NCI-H345 (cell line): ENCODE data around the gene MLF1.

ENCODE experiments used
- DNase-seq: peaks from one replicate; lab custom pipeline; 2025; lab: John Stamatoyannopoulos, UW

MLF1 gene

DNA sequence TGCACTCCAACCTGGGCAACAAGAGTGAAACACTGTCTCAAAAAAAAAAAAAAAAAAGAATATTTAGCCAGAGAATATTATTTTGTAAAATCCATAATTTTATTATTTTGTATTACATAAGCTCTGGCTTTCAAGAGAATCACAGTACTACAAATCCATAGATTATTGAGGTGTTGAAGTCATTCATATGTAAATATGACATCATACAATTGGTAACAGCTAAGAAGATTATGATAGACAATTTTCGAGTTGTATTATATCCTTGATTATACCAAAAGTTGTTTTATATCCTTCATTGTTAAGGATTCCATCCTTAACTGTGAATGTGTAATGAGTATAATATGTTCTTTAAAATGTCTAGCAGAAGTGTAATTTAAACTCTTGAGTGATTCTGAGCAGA, 3.7 kb downstream of the MLF1 start:
- DNase-seq, result no peak

DNA sequence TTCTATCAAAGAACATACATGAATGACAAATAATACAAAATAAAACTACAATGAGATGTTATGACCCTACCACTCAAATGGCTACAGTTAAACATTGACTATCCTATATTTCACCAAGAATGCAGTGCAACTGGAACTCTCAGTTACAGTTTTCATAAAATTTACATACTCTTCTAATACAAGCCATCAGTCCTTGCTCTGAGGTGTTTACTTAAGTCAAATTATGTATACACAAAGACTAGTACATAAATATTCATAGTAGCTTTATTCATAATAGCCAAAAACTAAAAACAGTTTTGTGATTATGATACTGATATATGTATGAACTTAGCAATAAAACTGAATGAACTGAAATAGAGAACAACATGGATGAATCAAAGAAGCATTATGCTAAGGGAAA, 19.2 kb downstream of the MLF1 start:
- DNase-seq, result no peak

DNA sequence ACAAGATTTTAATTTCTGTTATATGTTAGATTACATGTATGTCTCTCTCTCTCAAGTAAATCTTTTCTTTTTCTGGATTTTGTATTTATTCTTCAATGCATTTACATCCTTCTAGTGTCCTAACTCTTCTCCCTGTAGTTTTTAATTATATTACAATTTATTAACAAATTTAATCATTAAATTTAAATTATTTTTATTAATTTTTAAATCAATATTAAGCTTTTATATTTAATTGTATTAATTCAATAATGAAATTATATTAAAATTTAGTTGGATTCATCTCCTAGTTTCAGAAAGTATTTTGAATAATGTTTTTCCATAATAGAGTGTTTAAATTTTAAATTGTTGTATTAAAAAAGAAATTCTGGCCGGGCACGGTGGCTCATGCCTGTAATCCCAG, 29.8 kb downstream of the MLF1 start:
- DNase-seq, result no peak

DNA sequence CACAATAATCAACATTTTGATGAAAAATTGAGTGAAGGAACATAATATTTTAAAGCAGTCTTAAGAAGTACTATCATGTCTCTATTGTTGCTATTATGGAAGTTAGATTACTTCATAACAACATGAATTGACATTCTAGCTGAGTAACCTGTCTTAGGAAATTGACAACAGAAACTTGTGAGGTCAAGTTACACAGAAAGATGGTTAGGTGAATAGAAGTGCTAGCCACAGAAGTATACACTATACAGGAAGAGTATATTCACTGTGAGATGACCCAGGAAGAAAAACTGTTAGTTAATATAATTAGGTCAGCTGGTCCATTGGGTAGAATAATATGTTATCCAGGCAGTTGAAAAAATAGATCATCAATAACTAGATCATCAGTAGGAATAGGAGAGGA, 31.2 kb downstream of the MLF1 start:
- DNase-seq, result no peak

DNA sequence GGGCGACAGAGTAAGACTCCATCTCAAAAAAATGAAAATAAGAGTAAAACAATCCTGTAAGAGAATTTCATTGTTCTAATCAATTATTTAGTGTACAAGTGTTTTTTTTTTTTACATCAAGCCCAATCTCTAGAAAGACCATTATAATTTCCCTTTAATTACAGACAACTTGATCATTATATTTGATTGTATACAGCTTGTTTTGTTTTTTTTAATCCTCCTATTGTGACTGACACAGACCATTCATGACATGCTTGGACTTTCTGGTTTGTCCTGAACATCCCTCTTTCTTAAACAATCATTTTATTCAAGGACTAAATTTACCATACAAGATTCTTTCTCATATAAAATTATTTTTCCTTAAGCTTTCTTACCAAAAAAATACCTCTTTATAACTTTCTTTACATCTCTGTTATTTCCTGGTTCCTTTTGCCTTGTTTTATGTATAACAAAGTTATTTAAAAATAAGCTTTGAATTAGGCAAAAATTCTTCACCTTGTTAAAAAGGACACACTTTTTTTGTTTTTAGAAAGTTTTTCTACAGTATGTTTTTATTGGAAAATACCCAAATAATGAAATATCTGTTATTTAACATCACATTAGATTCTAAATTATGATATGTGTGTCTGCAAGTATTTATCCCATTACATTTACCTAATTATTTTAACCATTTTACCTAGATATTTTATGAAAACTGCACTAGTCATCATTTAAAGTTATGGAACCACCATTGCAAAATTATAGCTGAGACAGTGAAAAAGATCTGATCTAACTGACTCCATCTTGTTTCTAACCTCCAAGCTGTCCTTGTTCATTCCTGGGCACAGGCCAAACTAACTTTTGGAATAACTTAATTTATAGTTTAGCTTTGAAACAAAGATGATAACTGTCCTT, 47.2 kb downstream of the MLF1 start:
- no peak for DNase-seq

DNA sequence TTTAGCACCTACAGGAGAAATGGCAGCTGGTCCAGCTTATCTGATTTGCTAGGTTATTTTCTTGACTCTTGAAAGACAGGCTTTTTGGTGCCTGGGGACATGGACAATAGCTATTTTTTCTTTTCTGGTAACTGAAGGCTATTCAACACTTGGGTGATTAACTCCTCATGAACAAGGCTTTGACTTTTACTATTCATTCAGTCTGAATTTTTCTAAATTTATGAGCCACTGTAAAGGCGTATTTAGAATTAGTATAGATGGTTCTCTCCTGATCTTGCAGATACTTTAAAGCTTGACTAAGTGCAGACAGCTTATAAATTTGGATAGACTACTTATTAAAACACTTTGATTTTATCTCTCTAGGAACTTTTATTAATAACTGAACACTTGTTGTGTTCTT, 54.9 kb downstream of the MLF1 start:
- DNase-seq, result no peak

DNA sequence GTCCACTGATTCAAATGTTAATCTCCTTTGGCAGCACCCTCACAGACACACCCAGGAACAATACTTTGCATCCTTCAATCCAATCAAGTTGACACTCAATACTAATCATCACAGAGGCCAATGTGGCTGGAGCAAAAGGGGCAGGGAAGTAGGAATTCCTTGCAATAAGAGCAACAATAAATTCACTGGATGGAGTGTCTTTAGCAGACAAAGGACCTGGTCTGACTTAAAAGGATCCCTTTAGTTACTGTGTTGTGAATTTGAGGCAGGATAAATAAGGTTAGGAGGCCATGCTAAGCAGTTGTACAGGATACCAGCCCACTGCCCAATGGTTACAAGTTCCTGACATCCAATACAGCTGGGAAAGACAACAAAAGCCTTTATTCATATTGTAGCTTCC, 61.0 kb downstream of the MLF1 start:
- no peak for DNase-seq

DNA sequence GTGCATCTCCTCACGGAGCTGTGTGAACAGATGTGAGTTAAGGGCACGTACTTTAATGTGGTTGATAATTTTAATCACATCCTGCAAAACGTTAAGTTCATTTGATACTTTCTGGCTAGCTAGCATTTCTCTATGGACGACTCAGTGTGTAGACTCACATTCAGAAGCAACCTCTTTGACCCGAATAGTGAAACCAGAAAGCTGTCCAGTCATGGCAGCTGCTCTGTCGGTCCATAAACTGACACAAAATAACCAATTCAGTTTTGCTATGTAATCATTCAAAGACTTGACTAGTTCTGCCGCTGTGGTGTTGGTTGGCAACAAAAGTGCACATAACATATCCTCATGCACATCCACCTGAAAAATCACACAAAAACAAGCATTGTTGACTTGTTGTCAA, 69.7 kb downstream of the MLF1 start:
- no peak for DNase-seq

DNA sequence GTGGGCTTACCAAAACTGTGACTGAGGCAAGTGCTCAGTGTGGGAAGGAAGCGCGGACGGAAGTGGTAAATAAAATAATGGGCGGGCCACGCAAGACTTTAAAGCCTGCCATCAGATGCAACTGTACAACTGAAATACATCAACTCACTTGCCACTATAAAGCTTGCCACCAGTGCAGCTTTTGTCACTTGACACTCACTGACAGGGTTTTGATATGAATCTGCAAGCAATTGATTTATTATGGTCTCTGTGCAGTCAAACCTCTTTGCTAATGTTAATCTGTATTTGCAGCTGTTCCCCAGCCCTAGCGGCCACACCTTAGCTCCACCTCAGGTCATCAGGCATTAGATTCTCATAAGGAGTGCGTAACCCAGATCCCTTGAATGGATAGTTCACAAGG, 71.0 kb downstream of the MLF1 start:
- DNase-seq, result no peak

DNA sequence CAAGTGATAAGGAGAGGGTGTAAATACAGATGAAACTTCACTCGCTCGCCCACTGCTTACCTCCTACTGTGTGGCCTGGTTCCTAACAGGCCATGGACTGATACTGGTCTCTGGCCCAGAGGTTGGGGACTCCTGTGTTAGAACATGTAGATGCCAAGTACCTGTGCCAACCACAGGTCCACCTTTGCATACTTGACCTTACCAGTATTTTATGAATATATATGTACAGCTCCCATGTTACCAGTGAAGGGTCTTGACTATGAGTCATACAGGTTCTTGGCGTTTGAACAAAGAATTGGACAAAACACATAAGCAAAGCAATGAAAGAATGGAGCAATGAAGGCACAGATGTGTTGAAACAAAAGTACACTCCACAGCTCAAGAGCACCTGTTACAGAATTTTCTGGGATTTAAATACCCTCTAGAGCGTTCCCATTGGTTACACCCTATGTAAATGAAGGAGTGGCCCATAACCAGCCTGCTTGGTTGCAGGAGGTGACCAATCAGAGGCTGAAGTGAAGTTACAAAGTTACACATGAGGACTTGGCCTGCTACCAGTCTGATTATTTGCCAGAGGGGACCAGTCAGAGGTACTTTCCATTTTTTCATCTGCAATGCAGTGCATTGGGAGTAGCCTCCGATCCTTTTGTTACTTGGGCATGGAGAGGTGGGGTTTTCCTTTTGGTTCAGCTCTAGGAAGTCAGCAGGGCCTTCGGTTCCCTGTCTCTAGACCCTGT, 71.6 kb downstream of the MLF1 start:
- no peak for DNase-seq

DNA sequence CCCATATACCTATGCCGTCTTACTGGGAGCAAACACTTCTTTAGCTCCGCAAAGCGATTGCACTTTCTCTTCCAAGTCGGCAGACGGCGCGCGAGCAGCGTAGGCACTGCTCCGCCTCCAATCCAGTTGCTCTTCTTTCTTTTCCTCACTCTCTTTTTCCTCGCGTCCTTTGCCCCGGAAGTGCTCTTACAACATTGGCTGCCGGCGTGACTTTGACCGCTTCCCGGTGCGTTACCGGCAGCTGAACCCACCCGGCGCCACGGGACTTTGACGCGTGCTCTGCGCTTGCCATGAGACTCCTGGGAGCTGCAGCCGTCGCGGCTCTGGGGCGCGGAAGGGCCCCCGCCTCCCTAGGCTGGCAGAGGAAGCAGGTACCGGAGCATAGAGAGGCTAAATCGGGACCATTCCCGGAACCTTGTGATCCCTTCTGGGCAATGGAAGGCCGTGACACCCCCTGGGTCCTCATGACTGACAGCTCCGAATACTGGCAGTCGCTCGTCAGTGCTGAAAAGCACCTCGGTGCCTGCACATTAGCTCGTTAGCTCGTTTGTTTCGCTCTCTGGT, 73.4 kb downstream of the MLF1 start, which contains the start of gene GFM1:
TSS of gene GFM1 (plus strand) at position 183 of the 564 bp plus-strand sequence. CDS start at position 291, 108 bp downstream.
- DNase-seq, result peak; percentile 91

DNA sequence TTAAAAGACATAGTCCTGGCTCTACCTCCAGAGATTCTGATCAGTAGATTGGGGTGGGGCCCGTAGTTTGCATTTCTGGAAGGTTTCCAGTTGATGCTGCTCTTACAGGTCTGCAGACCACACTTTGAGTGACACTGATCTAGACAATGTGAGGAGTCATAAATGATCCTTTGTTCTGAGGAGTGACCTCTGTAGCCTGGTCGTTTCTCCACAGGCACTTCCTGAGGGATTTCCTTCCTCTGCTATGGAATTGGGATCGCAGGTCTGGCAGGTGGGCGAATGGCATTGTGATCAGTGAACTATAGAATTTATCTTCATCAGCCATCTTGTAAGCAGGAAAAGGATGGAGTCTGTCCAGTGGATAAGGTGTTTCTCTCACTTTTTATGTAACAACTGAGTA, 78.8 kb downstream of the MLF1 start:
- no peak for DNase-seq

DNA sequence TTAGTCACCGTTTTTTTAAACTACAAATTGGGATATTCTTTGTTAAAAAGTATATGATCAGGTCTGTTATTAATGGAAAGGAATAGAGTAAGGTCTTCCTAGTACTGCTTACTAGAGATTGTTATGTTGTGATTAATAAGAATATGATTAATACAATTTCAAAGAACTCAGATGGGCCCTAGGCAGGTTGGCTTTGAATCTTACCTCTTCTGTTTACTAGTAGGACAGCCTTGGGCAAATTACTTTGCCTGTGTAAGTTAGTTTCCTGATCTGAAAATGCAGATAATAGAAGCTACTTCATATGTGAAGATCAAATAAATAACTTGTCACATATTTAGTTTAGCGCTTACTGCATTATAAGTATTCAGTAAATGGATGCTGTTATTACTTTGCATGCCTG, 80.2 kb downstream of the MLF1 start:
- no peak for DNase-seq

DNA sequence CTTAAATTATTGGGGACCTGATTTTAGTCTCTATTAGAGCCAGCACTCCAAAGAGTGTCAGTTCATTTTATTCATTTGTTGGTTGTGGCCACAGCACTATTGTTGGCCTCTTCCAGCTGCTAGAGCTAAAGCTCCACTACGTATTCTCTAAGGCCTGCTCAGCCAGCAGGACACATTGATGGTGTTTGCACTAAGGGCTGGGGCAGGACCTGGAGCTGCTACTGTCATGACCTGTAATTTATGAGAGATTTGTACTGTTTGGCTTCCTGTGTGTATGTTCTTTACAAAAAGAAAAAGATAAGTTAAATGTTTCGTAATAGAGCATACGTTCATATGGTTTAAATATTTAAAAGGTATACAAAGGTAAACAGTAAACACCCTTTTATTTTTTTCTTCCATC, 81.5 kb downstream of the MLF1 start:
- no peak for DNase-seq
